Effector memory CD4-positive, alpha-beta T cell (primary cell): Measurements from ENCODE around the gene PTGDS.

Experiments
- DNase-seq, 3 donors: peaks; one replicate each; pipeline ENCODE4 v3.0.0-alpha.2; 2020
- H3K27ac ChIP-seq: 2 replicates; pipeline ENCODE4 v1.7.0; 2013; ENCODE audit warnings: mild to moderate bottlenecking, low read length, moderate library complexity; ENCODE audit not compliant: insufficient read depth, poor library complexity, severe bottlenecking
- H3K27me3 ChIP-seq: replicated peaks from 2 replicates; pipeline ENCODE4 v1.7.0; 2013; ENCODE audit warnings: mild to moderate bottlenecking, low read length; ENCODE audit not compliant: insufficient read depth, control insufficient read depth, poor library complexity, severe bottlenecking
- H3K36me3 ChIP-seq: 2 replicates; pipeline ENCODE4 v1.7.0; 2013; ENCODE audit warnings: mild to moderate bottlenecking, low read length, moderate library complexity; ENCODE audit not compliant: control insufficient read depth, insufficient read depth
- H3K4me1 ChIP-seq: 2 replicates; pipeline ENCODE4 v1.7.0; 2013; ENCODE audit warnings: low read length, mild to moderate bottlenecking; ENCODE audit not compliant: control insufficient read depth, insufficient read depth, poor library complexity, severe bottlenecking
- H3K4me3 ChIP-seq: 2 replicates; pipeline ENCODE4 v1.7.0; 2013; ENCODE audit warnings: low read length, low read depth, mild to moderate bottlenecking; ENCODE audit not compliant: insufficient read depth, poor library complexity, severe bottlenecking
- H3K9me3 ChIP-seq: 2 replicates; pipeline ENCODE4 v1.7.0; 2013; ENCODE audit warnings: mild to moderate bottlenecking, low read length, moderate library complexity; ENCODE audit not compliant: control insufficient read depth

The PTGDS gene

GRCh38 chr9:137009938-137010732 is 32.8 kb downstream of the PTGDS start:
- no peak overlapping the region for H3K27ac ChIP-seq
- no peak for DNase-seq
- no peaks in the 10 kb centered on the region for H3K27me3 ChIP-seq
- no peaks in the 10 kb centered on the region for H3K4me1 ChIP-seq
- no peaks in the 10 kb centered on the region for H3K9me3 ChIP-seq
- H3K36me3 ChIP-seq: peaks cover 48% of the 10 kb centered on the region
- H3K4me3 ChIP-seq: no peak overlapping the region

GRCh38 chr9:137011156-137011555 is 33.9 kb downstream of the PTGDS start:
- Histone ChIP-seq H3K4me3 (no peak overlapping the region), H3K36me3 (peaks cover 55% of the 10 kb centered on the region), H3K4me1 (no peaks in the 10 kb centered on the region), H3K27me3 (no peaks in the 10 kb centered on the region), H3K9me3 (no peaks in the 10 kb centered on the region), H3K27ac (no peak overlapping the region)
- no peak for DNase-seq

- DNase-seq: no peak
- Histone ChIP-seq H3K4me1 (no peaks in the 10 kb centered on the region), H3K27ac (no peak overlapping the region), H3K4me3 (no peak overlapping the region), H3K36me3 (peaks cover 65% of the 10 kb centered on the region), H3K27me3 (no peaks in the 10 kb centered on the region), H3K9me3 (no peaks in the 10 kb centered on the region)
These were observed 34.8 kb downstream of the PTGDS start for GRCh38 chr9:137011907-137012675.

GRCh38 chr9:137012694-137013570 is 35.6 kb downstream of the PTGDS start:
- Histone ChIP-seq H3K4me3 (no peak overlapping the region), H3K9me3 (no peaks in the 10 kb centered on the region), H3K27ac (no peak overlapping the region), H3K4me1 (no peaks in the 10 kb centered on the region), H3K36me3 (peaks cover 72% of the 10 kb centered on the region), H3K27me3 (no peaks in the 10 kb centered on the region)
- DNase-seq: no peak

- no peak for DNase-seq
- no peak overlapping the region for H3K4me3 ChIP-seq
- no peaks in the 10 kb centered on the region for H3K4me1 ChIP-seq
- no peaks in the 10 kb centered on the region for H3K9me3 ChIP-seq
- no peak overlapping the region for H3K27ac ChIP-seq
- no peaks in the 10 kb centered on the region for H3K27me3 ChIP-seq
- peaks cover 68% of the 10 kb centered on the region for H3K36me3 ChIP-seq
These were observed 36.3 kb downstream of the PTGDS start for GRCh38 chr9:137013571-137013940.

- no peaks in the 10 kb centered on the region for H3K9me3 ChIP-seq
- H3K36me3 ChIP-seq: peaks cover 68% of the 10 kb centered on the region
- H3K27me3 ChIP-seq: no peaks in the 10 kb centered on the region
- no peak overlapping the region for H3K4me3 ChIP-seq
- DNase-seq: no peak
- no peaks in the 10 kb centered on the region for H3K4me1 ChIP-seq
- H3K27ac ChIP-seq: no peak overlapping the region
These were observed 36.9 kb downstream of the PTGDS start for GRCh38 chr9:137014166-137014565.

GRCh38 chr9:137014776-137015539 is 37.7 kb downstream of the PTGDS start:
- H3K4me1 ChIP-seq: no peaks in the 10 kb centered on the region
- no peak overlapping the region for H3K4me3 ChIP-seq
- no peak overlapping the region for H3K27ac ChIP-seq
- no peaks in the 10 kb centered on the region for H3K27me3 ChIP-seq
- DNase-seq: no peak
- H3K36me3 ChIP-seq: peaks cover 61% of the 10 kb centered on the region
- no peaks in the 10 kb centered on the region for H3K9me3 ChIP-seq

- H3K27me3 ChIP-seq: no peaks in the 10 kb centered on the region
- DNase-seq: no peak
- no peak overlapping the region for H3K4me3 ChIP-seq
- no peaks in the 10 kb centered on the region for H3K9me3 ChIP-seq
- peaks cover 61% of the 10 kb centered on the region for H3K36me3 ChIP-seq
- no peak overlapping the region for H3K27ac ChIP-seq
- no peaks in the 10 kb centered on the region for H3K4me1 ChIP-seq
These were observed 38.2 kb downstream of the PTGDS start for GRCh38 chr9:137015540-137015930.

GRCh38 chr9:137015976-137016375 is 38.7 kb downstream of the PTGDS start:
- no peak for DNase-seq
- Histone ChIP-seq H3K36me3 (peaks cover 61% of the 10 kb centered on the region), H3K9me3 (no peaks in the 10 kb centered on the region), H3K27ac (no peak overlapping the region), H3K27me3 (no peaks in the 10 kb centered on the region), H3K4me3 (no peak overlapping the region), H3K4me1 (no peaks in the 10 kb centered on the region)
